DMS 273 treated with DMSO at 0.1 percent for 48 hours (cell line): ENCODE results near the gene TTLL10.
"Not testable (repeated sequence)": the region's sequence is repeated elsewhere in the genome, so short reads cannot be mapped to it uniquely, and the experiment has no call there.

Experiments
- DNase-seq: peaks from one replicate; lab custom pipeline; 2025; lab: John Stamatoyannopoulos, UW

Gene TTLL10

DNA sequence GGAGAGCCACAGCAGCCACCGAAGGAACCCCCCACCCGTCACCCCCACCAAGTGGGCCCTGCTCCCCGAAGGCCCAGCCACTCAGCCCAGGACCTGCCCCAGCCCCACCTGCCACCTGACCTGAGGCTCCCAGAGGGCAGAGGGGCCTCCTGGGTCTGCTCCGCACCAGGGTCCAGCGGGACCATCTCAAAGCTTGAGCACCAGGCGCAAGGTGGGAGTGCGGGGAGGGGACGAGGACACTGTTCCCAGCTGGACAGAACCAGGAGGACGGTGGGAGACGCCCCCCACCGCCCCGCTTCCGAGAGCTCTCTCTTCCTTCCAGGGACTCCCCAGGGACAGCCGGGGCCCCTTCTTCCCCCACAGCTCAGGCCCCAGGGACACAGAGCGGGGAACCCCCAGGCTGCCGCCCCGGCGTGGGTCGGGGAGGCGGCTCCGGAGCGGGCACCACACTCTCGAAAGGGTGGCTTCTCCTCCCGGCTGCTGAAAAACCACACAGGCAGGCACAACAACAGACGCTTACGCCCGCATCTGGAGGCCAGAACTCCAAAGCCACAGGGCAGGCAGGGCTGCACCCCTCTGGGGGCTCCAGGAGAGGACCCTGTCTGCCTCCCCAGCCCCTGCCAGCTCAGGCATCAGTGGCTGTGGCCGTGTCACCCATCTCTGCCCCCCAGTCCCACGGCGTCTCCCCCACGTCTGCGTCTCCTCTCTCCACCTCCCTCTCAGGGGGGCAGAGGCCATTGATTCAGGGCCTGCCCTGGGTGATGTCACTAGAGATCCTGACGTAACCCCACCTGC lies 1.9 kb upstream of the TTLL10 start:
- no peak for DNase-seq

DNA sequence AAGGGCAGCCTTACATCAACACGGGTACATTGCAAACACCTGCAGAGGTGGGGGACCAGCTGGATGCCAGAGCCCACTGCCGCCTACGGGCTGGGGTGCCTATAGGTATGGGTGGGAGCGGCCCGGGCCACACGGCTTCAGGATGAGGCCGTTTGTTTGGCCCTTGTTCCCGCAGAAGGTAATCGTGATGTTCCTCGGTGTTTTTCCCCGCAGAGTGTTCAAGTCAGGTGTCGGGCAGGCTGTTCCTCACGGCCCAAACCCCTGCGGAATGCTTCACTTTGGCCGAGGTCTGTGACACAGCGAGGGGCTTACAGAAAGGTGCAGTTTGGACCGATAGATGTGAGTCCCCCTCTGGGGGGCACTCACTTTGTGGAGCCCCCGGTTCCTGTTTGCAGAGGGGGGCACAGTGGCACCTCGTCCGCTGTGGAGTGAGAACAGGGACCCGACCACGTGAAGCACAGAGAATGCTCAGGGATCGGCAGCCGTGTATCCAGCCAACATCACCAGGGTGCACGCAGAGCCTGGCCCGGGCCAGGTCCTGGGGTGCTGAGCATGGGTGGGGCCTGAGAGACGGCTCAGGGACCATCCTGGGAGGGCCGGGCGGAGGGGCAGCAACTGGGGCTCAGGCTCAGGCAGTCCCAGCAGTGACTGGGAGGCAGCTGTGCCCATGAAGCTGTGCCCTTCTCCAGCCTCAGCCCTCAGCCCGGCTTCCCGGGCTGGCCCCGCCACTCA lies 453 bp upstream of the TTLL10 start:
- DNase-seq = no peak

DNA sequence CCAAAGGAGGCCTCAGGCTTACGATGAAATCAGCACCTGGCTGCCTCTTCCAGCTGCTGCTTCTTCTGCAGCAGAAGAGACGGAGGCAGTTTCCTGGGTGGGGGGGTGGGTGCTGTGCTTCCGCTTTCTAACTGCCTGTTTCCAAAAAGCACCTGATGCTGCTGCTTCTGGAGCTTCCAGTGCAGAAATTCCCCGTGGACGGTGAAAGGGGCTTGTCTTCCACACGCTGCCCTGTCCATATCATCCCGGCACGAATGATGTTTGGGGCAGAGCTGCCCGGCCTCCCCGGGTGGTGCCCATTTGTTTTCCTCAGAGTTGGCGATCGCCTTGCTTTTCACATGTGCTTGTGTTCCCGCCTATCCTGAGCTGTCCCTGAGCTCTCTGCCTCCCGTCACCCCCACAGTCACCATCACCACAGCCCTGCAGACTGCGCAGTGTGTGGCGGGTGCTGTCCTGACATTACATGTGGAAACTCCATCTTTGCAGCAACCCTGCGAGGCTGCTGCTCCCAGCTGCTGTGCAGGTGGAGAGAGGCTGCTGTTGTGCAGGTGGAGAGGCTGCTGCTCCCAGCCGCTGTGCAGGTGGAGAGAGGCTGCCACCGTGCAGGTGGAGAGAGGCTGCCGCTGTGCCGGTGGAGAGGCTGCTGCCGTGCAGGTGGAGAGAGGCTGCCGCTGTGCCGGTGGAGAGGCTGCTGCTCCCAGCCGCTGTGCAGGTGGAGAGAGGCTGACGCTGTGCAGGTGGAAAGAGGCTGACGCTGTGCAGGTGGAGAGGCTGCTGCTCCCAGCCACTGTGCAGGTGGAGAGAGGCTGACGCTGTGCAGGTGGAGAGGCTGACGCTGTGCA lies 1.8 kb downstream of the TTLL10 start:
- DNase-seq = no peak

DNA sequence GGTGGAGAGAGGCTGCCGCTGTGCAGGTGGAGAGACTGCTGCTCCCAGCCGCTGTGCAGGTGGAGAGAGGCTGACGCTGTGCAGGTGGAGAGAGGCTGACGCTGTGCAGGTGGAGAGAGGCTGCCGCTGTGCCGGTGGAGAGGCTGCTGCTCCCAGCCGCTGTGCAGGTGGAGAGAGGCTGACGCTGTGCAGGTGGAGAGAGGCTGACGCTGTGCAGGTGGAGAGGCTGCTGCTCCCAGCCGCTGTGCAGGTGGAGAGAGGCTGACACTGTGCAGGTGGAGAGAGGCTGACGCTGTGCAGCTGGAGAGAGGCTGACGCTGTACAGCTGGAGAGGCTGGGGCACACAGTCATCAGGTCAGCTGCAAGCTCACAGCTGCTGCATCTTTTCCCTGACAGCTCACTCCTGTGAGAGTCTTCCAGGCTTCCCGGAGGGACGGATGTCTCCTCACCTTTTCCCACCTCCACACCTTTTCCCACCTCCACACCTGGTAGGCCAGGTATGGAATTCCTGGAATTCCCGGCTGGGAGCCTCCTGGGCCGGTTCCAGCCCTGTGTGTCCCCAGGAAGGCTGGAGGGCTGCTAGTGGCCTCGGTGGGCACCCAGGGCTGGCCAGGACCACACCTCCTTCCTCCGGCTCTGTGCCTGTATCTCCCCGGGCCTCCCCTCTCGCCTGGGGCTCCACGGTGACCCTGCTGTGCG lies 2.5 kb downstream of the TTLL10 start:
- DNase-seq = not testable (repeated sequence)

DNA sequence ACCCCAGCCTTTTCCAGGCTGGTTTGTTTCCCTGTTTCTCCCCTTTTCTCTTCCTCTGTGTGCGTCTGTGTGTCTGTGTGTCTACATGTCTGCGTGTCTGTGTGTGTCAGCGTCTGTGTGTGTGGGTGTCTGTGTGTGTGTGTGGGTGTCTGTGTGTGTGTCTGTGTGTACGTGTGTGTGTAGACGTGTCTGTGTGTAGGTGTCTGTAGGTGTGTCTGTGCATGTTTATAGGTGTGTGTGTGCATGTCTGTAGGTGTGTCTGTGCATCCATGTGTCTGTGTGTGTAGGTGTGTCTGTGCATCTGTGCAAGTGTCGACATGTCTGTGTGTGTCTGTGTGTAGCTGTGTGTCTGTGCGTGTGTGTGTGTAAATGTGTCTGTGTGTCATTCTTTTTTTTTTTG lies 3.3 kb downstream of the TTLL10 start:
- no peak for DNase-seq

DNA sequence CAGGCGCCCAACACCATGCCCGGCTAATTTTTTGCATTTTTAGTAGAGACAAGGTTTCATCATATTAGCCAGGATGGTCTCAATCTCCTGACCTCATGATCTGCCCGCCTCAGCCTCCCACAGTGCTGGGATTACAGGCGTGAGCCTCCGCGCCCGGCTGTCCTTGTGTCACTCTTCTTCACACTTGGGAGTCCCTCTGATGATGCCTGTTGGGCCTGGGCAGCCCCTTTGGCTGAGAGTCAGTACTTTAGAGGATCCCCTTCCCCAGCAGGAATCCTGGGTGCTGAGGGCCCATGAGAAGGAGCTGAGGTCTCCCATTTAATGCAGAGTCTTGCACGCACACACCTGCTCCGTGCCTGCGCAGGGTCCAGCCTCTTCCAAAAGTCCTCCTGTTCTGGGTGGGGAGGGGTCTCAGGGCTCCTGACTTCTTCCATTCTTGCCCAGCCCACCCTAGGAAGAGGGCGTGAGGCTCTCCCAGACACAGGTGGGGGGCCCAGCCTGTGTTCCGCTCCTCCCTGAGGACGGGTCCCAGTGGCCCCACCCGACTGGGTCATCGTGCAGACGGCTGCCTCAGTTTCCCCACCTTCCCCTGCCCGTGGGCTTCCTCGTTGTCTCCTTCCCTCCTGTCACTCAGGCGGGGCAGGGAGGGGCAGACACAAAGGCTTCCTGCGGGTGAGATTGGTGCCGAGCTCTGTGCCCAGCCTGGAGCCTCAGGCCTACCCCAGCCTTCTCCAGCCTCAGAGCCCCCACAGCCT lies 3.9 kb downstream of the TTLL10 start:
- DNase-seq = no peak

DNA sequence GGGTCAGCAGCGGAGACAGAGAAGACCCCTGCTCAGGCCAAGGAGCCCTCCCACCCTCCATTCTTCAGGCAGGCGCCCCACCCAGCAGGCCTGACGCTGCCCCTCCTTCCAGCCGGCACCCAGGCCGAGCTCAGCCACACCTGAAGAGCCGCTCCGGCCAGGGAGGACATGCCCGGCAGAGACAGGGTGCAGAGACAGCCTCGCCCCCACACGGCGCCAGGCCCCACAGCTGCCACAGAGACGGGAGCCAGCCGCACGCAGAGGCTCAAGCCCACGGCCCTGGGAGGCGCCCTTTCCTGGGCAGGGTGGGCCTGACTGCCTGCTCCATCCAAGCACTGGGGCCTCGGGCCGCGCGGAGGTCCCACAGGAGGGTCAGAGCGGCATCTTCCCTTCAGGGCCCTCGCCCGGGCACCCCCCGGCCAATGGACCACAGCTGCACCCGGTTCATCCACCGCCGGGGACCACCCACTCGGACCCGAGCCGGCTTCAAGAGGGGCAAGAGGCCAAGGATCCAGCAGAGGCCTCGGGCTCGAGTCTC lies 5.2 kb downstream of the TTLL10 start:
- no peak for DNase-seq

DNA sequence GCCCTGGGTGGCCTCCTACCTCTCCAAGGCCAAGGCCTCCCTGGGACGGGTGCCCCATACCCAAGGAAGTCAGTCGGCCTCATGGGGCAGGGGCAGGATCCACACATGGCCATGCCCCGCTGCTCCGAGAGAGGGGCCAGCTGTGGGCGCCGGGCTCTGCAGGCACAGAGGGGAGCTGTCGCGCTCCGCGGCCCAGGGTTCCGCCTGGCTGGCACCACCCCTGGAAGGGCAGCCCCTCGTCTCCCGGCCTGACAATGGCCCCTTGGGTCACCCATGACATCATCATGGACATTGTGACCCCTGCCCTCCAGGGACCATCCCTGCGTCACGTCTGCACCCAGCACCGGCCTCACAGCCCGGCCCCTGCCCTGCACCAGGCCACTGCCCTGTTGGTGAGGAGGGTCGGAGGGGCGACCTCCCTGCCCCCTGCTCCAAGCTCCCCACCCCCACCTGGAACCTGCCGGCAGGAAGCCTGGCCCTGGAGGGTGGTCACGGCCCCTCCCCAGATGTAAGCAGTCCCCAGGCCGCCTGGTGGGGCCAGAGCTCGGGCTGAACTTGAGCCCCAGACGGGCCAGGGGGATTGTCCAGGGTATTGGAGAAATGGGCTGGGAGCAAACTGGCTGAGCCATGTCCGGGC lies 5.8 kb downstream of the TTLL10 start:
- DNase-seq = no peak

DNA sequence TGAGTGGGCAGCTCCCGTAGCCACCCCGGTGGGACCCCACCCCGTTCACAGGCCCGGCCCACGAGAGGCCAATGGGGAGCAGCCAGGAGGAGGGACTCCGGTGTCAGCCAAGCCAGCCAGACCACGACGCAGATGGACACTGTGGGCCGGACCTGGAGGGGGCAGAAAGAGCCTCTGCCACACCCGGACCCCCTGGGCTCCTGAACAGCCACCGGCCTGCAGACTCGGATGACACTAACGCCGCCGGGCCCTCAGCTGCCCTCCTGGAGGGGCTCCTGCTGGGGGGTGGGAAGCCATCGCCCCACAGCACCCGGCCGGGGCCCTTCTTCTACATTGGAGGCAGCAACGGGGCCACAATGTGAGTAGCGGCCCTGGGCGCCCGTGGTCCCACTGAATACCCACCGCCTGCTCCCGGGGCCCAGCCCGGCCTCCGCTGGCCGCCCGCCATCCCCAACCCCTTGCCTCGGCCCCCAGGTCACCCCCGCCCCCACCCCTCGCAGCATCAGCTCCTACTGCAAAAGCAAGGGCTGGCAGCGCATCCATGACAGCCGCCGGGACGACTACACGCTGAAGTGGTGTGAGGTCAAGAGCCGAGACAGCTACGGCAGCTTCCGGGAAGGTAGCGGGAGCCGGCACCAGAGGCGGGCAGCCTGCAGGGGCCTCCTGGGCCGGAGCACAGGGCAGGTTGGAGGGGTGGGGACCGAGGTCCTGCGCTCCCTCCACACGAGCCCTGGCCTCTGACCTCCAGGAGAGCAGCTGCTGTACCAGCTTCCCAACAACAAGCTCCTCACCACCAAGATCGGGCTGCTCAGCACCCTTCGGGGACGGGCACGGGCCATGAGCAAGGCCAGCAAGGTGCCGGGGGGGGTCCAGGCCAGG lies 6.5 kb downstream of the TTLL10 start:
- no peak for DNase-seq

DNA sequence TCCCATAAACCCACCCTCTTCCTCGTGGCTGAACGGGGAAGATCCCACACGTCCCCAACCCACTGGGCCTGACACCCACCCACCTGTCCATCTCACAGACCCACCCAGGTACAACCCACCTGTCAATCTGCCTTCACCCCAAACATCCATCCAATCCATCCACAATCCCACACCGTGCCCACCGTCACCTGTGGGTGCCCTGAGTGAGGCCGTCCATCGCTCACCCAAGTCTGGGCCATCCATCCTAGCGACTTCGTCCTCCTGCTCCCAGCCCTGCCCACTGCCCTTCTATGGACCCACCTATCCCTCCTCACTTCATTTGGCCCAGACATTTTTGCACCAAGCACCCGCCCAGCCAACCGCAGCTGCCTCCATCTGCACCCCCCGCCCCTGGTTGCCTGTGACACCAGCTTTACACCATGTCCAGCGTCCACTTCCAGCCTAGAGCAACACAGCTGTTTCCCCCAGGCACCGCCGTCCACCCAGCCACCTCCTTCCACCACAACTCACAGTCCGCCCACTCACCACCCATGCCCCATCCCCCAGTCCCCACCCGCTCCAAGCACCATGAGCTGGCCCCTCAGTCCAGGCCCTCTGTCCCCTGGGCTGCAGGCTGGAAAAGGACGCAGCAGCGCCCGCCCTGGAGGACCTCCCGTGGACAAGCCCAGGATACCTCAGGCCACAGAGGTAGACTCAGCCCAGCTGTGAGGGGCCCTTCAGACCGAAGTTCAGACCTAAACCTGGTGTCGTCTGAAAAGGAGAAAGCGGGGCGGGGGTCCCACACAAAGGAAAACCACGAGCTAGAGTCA lies 7.7 kb downstream of the TTLL10 start:
- no peak for DNase-seq

DNA sequence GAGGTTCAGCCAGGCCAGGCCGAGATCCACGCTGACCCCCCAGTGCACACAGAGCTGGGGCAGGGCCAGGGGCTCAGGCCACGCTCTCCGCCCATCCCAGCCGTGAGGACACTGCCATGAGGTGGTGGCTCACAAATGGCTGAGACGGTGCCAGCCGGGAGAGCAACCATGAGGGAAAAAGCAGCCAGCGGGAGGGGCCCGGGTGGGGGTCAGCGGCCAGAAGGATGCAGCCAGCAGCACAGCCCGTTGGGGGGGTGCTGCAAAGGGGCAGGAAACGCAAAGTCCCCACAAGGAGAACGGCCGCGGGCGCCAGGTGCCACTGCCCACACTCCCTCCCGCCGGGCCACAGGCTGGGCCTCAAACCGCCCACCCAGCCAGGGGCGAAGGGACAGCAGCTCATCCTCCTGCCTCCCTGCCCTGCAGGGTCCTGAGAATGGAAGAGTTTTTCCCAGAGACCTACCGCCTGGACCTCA lies 8.3 kb downstream of the TTLL10 start:
- no peak for DNase-seq

DNA sequence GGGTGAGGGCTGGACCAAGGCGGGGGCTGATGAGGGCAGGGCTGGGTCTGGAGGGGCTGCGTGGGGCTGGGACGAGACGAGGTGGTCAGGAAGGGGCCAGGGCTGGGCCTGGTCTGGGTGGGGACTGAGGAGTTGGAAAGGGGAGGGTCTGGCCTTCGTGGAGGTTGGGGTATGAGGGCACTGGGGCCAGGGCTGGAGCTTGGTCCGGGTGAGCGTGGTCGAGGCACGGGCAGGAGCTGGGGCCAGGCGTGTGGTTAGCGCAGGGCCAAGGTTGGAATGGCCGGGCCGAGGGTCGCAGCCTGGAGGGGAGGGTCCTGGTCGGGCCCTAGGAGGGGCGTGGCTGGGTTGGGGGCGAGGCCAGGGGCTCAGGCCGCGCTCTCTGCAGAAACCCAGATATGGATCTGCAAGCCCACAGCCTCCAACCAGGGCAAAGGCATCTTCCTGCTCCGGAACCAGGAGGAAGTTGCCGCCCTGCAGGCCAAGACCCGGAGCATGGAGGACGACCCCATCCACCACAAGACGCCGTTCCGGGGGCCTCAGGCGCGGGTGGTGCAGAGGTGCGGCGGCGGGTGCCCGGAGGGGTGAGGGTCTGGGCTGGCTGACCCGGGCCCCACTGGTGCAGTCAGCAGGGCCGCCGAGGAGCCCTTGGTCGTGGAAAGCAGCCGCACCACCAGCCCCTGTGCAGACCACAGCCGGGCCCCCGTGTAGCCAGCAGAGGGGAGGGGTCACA lies 9.0 kb downstream of the TTLL10 start:
- DNase-seq = no peak

DNA sequence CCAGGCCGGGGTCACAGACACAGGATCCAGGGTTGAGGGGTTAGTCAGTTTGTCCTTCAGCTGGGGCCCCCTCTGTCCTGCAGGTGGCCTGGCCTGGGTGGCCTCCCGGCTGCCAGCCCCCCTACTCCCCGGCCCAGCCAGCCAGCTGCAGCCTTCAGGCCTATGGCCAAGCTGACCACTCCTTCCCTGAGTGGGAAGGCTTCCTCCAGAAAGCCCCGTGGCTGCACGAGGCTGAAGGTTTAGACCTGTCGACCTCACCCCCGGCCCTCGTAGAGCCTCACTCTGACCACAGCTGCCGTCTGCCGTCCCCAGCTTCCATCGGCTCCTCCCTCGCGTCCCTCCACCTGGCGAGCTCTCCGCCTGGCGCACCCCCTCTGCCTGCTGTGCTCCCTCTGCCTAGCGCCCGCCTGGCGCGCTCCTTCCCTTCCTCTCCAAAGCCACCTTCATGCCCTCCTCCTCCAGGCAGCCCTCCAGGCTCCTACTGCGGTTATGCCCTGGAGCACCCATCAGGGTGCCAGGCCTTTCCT lies 9.6 kb downstream of the TTLL10 start:
- DNase-seq = no peak

DNA sequence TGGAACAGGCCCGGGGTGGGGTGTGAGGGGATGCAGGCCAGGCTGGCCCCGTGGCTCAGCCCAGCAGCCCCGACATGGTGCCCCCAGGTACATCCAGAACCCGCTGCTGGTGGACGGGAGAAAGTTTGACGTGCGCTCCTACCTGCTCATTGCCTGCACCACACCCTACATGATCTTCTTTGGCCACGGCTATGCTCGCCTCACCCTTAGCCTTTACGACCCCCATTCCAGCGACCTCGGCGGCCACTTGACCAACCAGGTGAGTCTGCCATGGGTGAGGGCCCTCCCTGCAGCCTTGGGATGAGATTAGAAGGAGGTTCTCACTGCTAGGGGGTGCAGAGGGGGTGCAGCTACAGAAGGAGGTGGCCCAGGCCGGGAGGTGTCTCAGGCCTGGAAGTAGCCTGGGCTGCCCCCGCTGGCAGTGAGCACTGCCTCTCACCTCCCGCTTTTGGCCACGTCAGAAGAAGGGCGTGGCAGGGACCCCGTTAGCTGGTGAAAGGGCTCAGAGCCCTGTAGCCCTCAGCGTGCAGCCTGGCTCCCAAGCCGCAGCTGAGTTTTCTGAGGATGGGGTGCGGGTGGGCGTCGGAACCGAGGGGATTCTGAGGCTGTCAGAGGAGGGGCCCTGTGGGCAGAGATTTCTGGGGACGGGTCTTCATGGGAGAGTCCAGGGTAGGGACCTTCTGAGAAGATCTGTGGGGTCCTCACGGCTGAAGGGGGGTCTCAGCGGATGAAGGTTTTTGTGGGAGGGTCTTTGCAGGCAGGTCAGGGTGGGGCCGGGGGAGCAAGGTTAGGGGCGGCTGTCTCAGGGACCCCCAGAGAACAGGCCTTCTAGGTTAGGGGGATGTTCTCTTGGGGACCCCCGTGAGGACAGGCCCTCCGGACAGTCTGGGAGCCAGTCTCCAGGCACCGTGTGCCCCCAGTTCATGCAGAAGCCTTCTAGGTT lies 10.4 kb downstream of the TTLL10 start:
- no peak for DNase-seq

DNA sequence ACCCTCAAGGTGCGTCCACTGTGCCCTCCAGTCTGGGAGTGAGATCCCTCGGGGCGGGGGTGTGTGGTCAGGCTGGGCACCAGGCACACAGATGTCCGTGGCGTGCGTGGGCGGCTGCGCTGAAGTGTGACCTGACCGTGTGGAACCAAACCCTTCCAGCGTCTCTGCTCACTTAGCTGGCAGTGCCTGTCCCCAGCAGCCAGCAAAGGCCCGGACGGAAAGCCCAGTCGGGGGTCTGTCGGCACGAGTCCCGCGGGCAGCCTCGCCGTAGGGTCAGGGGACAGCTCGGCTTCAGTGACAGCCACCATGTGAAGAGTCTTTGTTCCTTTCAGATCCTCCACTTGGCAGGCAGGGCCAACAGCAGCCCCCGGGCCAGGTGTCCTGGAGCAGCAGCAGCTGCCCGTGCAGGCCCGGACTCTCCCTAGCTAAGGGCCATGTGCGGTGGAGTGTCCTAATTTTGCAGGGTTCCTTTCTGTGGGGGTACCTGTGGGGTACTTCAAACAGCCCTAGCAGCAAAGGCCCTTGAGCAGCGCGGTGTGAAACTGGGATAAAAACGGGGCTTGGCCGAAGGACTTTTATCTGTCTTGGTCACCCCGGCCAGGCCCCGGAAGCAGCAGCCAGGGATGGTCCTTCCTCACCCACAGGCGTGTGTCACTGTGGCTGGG lies 11.6 kb downstream of the TTLL10 start:
- DNase-seq = no peak

DNA sequence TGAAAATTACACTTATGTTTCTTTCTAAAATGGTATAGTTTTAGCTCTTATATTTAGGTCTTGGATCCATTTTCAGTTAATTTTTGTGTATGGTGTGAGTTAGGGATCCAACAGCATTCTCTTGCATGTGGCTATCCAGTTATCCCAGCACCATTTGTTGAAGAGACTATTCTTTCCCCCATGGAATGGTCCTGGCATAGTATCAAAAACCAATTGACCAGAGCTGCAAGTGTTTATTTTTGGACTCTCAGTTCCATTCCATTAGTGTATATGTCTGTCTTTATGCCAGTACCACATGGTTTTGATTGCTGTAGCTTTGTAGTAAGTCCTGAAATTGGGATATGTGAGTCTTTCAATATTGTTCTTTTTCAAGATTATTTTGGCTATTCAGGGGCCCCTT lies 14.3 kb downstream of the TTLL10 start:
- no peak for DNase-seq
